ENCODE results near the gene IMMP2L.

DNA sequence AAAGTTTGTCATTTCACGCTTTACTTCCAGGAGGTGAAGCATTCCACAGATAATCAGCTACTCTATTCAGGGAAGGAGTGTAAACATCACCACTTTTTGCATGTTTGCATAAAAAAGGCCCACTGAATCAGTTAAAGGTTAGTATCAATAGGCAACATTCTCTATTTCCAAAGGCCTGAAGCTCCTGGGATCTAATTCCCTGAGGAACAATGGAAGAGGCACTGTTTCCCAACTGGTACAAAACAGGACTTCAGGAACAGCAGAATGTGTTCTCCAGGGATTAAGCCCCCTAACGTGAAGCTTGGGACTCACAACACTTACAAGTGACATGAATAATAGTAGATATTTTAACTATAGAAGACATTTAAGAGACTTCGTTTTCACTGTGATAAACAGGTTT lies 465.3 kb downstream of the IMMP2L start:
- TF ChIP-seq CTCF (IDR thresholded peaks at IDR 0.05) (no peak), POLR2A (IDR thresholded peaks at IDR 0.05) (no peak)

All from uterus (tissue), 2 donors.